Measurements from ENCODE around the gene IDS.

DNA sequence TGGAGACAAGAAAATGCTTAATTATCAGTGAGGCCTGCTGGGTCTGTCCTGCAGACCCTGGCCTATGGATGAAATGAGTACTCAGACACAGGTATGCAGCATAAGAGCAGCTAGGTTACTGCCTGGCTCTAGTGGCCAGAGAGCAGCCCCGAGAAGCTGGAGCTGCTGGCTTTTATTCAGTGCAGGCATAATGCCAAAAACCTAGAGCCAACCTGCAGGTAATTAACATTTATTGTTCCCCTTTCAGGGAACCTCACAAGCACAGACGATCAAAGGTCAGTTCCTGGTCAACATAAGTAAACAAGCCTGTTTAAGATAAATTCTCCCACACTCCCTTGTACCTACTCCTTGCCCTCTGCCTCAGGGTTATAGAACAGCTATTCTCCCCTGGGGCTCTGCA is 13.3 kb downstream of the IDS start:
- TF ChIP-seq EZH2phosphoT487 (IDR thresholded peaks at IDR 0.05; ENCODE audit: borderline replicate concordance, low read depth, low read length) (no peak), CTCF (conservative IDR thresholded peaks at IDR 0.05; ENCODE audit: low read length) (no peak)

Measured in OCI-LY7 (cell line).